H1 (cell line): Measurements from ENCODE around the gene GGA1. TPM values are rescaled to one million over a fixed set of nuclear protein-coding genes. Genes with fewer than 3 reads are reported as not detected.

ENCODE experiments used
- CTCF ChIA-PET: fragments of 300-600 bp; sonication (Branson Sonifier 250); formaldehyde crosslinking; loops from one replicate; lab custom pipeline; 2021; ENCODE audit not compliant: partially characterized antibody; lab: Charles Lee
- POLR2A ChIA-PET: fragments of 300-600 bp; sonication (Branson Sonifier 250); formaldehyde crosslinking; loops from one replicate; lab custom pipeline; 2021; ENCODE audit warnings: inconsistent platforms; ENCODE audit not compliant: partially characterized antibody; lab: Charles Lee
- DNase-seq, 2 experiments: peaks; one replicate each; pipeline versions ENCODE4 v3.0.0 to v3.0.0-alpha.2; 2010 to 2022; ENCODE audit warnings: low spot score in 2 of 2, low read depth in 1 of 2, mixed read lengths in 1 of 2
- FAIRE-seq: peaks from 2 replicates; lab custom pipeline; 2011; peaks lifted over from hg19 to GRCh38; lab: Jason Lieb, UNC
- H2AFZ ChIP-seq: 2 replicates; pipeline ENCODE4 v1.8.1; 2012; ENCODE audit warnings: low read length, inconsistent platforms
- H2AK5ac ChIP-seq: 2 replicates; pipeline ENCODE4 v1.6.1; 2013; ENCODE audit warnings: low read depth, low read length
- H2BK120ac ChIP-seq: replicated peaks from 2 replicates; pipeline ENCODE3; 2013; ENCODE audit warnings: low read depth, low read length, inconsistent platforms
- H2BK12ac ChIP-seq: 2 replicates; pipeline ENCODE4 v1.6.1; 2013; ENCODE audit warnings: low read depth, low read length
- H2BK15ac ChIP-seq: 2 replicates; pipeline ENCODE4 v1.6.1; 2013; ENCODE audit warnings: low read length
- H2BK20ac ChIP-seq: 2 replicates; pipeline ENCODE4 v1.6.1; 2013; ENCODE audit warnings: low read length
- H2BK5ac ChIP-seq: 2 replicates; pipeline ENCODE4 v1.6.1; 2013; ENCODE audit warnings: low read depth, low read length
- H3K14ac ChIP-seq: 2 replicates; pipeline ENCODE4 v1.6.1; 2013; ENCODE audit warnings: inconsistent platforms; ENCODE audit not compliant: insufficient read length
- H3K18ac ChIP-seq: 2 replicates; pipeline ENCODE4 v1.6.1; 2013; ENCODE audit warnings: low read length; ENCODE audit errors: extremely low read depth
- H3K23ac ChIP-seq: 2 replicates; pipeline ENCODE4 v1.6.1; 2013; ENCODE audit warnings: inconsistent platforms; ENCODE audit not compliant: insufficient read length
- H3K23me2 ChIP-seq: 2 replicates; pipeline ENCODE4 v1.6.1; 2013; ENCODE audit warnings: low read depth, low read length
- H3K27ac ChIP-seq: 2 replicates; pipeline ENCODE4 v1.6.1; 2011; ENCODE audit warnings: low read depth, low read length, inconsistent platforms
- H3K27me3 ChIP-seq, 4 experiments: replicated peaks in 1 of 4; 1 replicate in 1 of 4; 2 replicates in 3 of 4; pipeline versions ENCODE4 v1.6.1 to v1.8.1; 2011 to 2013; ENCODE audit warnings: low read length in 3 of 4, mild to moderate bottlenecking in 3 of 4, inconsistent platforms in 2 of 4, mixed read lengths in 2 of 4, moderate library complexity in 1 of 4; ENCODE audit not compliant: control insufficient read depth in 3 of 4, insufficient read depth in 3 of 4; ENCODE audit errors: extremely low read depth in 1 of 4
- H3K36me3 ChIP-seq, 4 experiments: 2 replicates each; pipeline versions ENCODE4 v1.6.1 to v1.8.1; 2011 to 2013; ENCODE audit warnings: mild to moderate bottlenecking in 4 of 4, low read length in 3 of 4, moderate library complexity in 2 of 4, control low read depth in 1 of 4, inconsistent platforms in 1 of 4; ENCODE audit not compliant: insufficient read depth in 4 of 4, control insufficient read depth in 2 of 4
- H3K4ac ChIP-seq: replicated peaks from 2 replicates; pipeline ENCODE3; 2013; ENCODE audit warnings: low read length, low read depth, mixed read lengths, inconsistent platforms; ENCODE audit not compliant: insufficient read length
- H3K4me1 ChIP-seq, 4 experiments: replicated peaks in 1 of 4; 1 replicate in 1 of 4; 2 replicates in 3 of 4; pipeline versions ENCODE4 v1.6.1 to v1.8.1; 2011 to 2013; ENCODE audit warnings: low read length in 3 of 4, inconsistent platforms in 2 of 4, mixed read lengths in 1 of 4; ENCODE audit not compliant: insufficient read depth in 4 of 4, control insufficient read depth in 3 of 4
- H3K4me2 ChIP-seq, 2 experiments: 2 replicates each; pipeline versions ENCODE4 v1.6.1 to v1.8.1; 2011 to 2013; ENCODE audit warnings: low read depth in 2 of 2, low read length in 2 of 2, control low read depth in 1 of 2, inconsistent platforms in 1 of 2, mild to moderate bottlenecking in 1 of 2; ENCODE audit not compliant: insufficient read depth in 1 of 2
- H3K4me3 ChIP-seq, 4 experiments: fragments of 200-600, 300-600 bp in 1 of 4; sonication (generic), shearing (Covaris generic), sonication (Bioruptor Twin) in 1 of 4; 2 replicates each; pipeline versions ENCODE4 v1.5.1 to v1.8.1; 2011 to 2016; ENCODE audit warnings: low read length in 4 of 4, low read depth in 3 of 4, control low read depth in 2 of 4, inconsistent platforms in 2 of 4, mild to moderate bottlenecking in 2 of 4, mixed read lengths in 1 of 4, moderate library complexity in 1 of 4; ENCODE audit not compliant: insufficient read depth in 2 of 4; ENCODE audit errors: extremely low read depth in 1 of 4
- H3K56ac ChIP-seq: replicated peaks from 2 replicates; pipeline ENCODE3; 2013; ENCODE audit warnings: low read depth, mild to moderate bottlenecking, mixed read lengths, low read length, inconsistent platforms; ENCODE audit not compliant: insufficient read length
- H3K79me1 ChIP-seq: 2 replicates; pipeline ENCODE4 v1.6.1; 2013; ENCODE audit warnings: low read depth, low read length, control low read depth
- H3K79me2 ChIP-seq, 2 experiments: 2 replicates each; pipeline versions ENCODE4 v1.6.1 to v1.8.1; 2012 to 2013; ENCODE audit warnings: low read length in 2 of 2, mild to moderate bottlenecking in 2 of 2, inconsistent platforms in 1 of 2; ENCODE audit not compliant: insufficient read depth in 2 of 2, control insufficient read depth in 1 of 2
- H3K9ac ChIP-seq, 4 experiments: replicated peaks in 1 of 4; 1 replicate in 1 of 4; 2 replicates in 3 of 4; pipeline versions ENCODE4 v1.6.1 to v1.8.1; 2011 to 2013; ENCODE audit warnings: low read depth in 3 of 4, low read length in 3 of 4, control low read depth in 2 of 4, mild to moderate bottlenecking in 2 of 4, moderate library complexity in 2 of 4, inconsistent platforms in 1 of 4; ENCODE audit errors: extremely low read depth in 1 of 4
- H3K9me3 ChIP-seq, 2 experiments: 2 replicates each; pipeline versions ENCODE4 v1.6.1 to v1.8.1; 2012 to 2013; ENCODE audit warnings: mild to moderate bottlenecking in 2 of 2, moderate library complexity in 2 of 2, control low read depth in 1 of 2, inconsistent platforms in 1 of 2, low read depth in 1 of 2, low read length in 1 of 2, mixed read lengths in 1 of 2; ENCODE audit not compliant: insufficient read depth in 2 of 2
- H4K20me1 ChIP-seq, 2 experiments: replicated peaks in 1 of 2; 2 replicates each; pipeline versions ENCODE3 to v1.8.1; 2011 to 2013; ENCODE audit warnings: inconsistent platforms in 2 of 2, low read length in 2 of 2, mild to moderate bottlenecking in 1 of 2; ENCODE audit not compliant: insufficient read depth in 2 of 2, control insufficient read depth in 1 of 2
- H4K5ac ChIP-seq: 2 replicates; pipeline ENCODE4 v1.6.1; 2013; ENCODE audit warnings: low read length, low read depth, mixed read lengths, inconsistent platforms; ENCODE audit not compliant: insufficient read length
- H4K8ac ChIP-seq: 2 replicates; pipeline ENCODE4 v1.8.0; 2013; ENCODE audit warnings: mild to moderate bottlenecking, moderate library complexity, low read length, inconsistent platforms; ENCODE audit not compliant: insufficient read depth; ENCODE audit errors: extremely low read depth
- H4K91ac ChIP-seq: replicated peaks from 2 replicates; pipeline ENCODE3; 2013; ENCODE audit warnings: low read length, mixed read lengths, inconsistent platforms; ENCODE audit not compliant: insufficient read length
- BCL11A ChIP-seq, 2 experiments: IDR thresholded peaks; one replicate each; pipeline ENCODE4 v1.6.1; 2011; ENCODE audit warnings: low read depth in 2 of 2, low read length in 2 of 2, mild to moderate bottlenecking in 2 of 2
- CEBPB ChIP-seq: IDR thresholded peaks from 2 replicates; pipeline ENCODE4 v1.6.1; 2012; ENCODE audit warnings: low read depth, low read length
- CHD1 ChIP-seq: IDR thresholded peaks from 2 replicates; pipeline ENCODE4 v1.6.1; 2012; ENCODE audit warnings: low read depth, low read length, improper control_type of control experiment
- HDAC2 ChIP-seq, 2 experiments: fragments of 300-600 bp in 1 of 2; sonication (generic) in 1 of 2; IDR thresholded peaks; 2 replicates each; pipeline ENCODE4 v1.6.1; 2011 to 2012; ENCODE audit warnings: low read depth in 2 of 2, low read length in 2 of 2, mild to moderate bottlenecking in 2 of 2, moderate library complexity in 2 of 2, borderline replicate concordance in 1 of 2, inconsistent platforms in 1 of 2
- KDM4A ChIP-seq: IDR thresholded peaks from one replicate; pipeline ENCODE4 v1.7.1; 2012; ENCODE audit warnings: low read depth, mild to moderate bottlenecking, moderate library complexity, low read length, inconsistent platforms; ENCODE audit not compliant: severe bottlenecking
- RAD21 ChIP-seq, 2 experiments: IDR thresholded peaks in 1 of 2; conservative IDR thresholded peaks in 1 of 2; 2 replicates each; pipeline ENCODE4 v1.6.1; 2011; ENCODE audit warnings: low read depth in 2 of 2, low read length in 2 of 2, improper control_type of control experiment in 1 of 2, inconsistent platforms in 1 of 2, mild to moderate bottlenecking in 1 of 2, moderate library complexity in 1 of 2
- SIX5 ChIP-seq: IDR thresholded peaks from 2 replicates; pipeline ENCODE4 v1.6.1; 2011; ENCODE audit warnings: mild to moderate bottlenecking, low read depth, low read length
- SP1 ChIP-seq: IDR thresholded peaks from 2 replicates; pipeline ENCODE4 v1.6.1; 2011; ENCODE audit warnings: low read depth, low read length
- SP2 ChIP-seq: IDR thresholded peaks from 2 replicates; pipeline ENCODE4 v1.6.1; 2012; ENCODE audit warnings: mild to moderate bottlenecking, low read length, inconsistent platforms
- SP4 ChIP-seq: IDR thresholded peaks from 2 replicates; pipeline ENCODE4 v1.6.1; 2012; ENCODE audit warnings: low read length, inconsistent platforms
- SRF ChIP-seq: IDR thresholded peaks from 2 replicates; pipeline ENCODE4 v1.6.1; 2011; ENCODE audit warnings: mild to moderate bottlenecking, low read depth, low read length, moderate library complexity
- TBP ChIP-seq: IDR thresholded peaks from 2 replicates; pipeline ENCODE4 v1.6.1; 2011; ENCODE audit warnings: low read depth, low read length, improper control_type of control experiment
- YY1 ChIP-seq: IDR thresholded peaks from 2 replicates; pipeline ENCODE4 v1.6.1; 2011; ENCODE audit warnings: low read depth, mild to moderate bottlenecking, low read length
- WGBS, 2 experiments: shearing (Covaris generic) in 1 of 2; methylation state at CpG; one replicate each; pipeline versions ENCODE4 v1.1.6 to v1.1.7; 2013 to 2015; ENCODE audit warnings: low lambda C conversion rate in 2 of 2, mixed read lengths in 2 of 2, inconsistent platforms in 1 of 2, low coverage in 1 of 2, missing lambda C conversion rate in 1 of 2; ENCODE audit not compliant: insufficient replicate concordance in 2 of 2, insufficient coverage in 1 of 2, insufficient read length in 1 of 2; ENCODE audit errors: extremely low coverage in 1 of 2, missing lambda C conversion rate in 1 of 2; 5-methylcytosine and 5-hydroxymethylcytosine counted together
- polyA plus RNA-seq, 7 experiments: library from polyadenylated mRNA; depleted of rRNA in 3 of 7; stranded (reverse) in 5 of 7; unstranded in 2 of 7; fragments of >200 nt in 5 of 7; fragments of 200-250 nt in 2 of 7; gene quantifications; 1 replicate in 5 of 7; 2 replicates in 1 of 7; 4 replicates in 1 of 7; pipeline versions ENCODE4 v1.2.1 to v1.2.3, GENCODE V29; 2011 to 2013; ENCODE audit warnings: missing spikeins in 2 of 7, mixed read lengths in 2 of 7
- total RNA-seq: library from RNA; stranded (reverse); fragmentation: NEBNext Ultra II Directional; extraction: Animal tissue kit (Norgen Biotek cat#: 25700); gene quantifications from 2 replicates; pipeline ENCODE4 v1.2.1, GENCODE V29; 2021
- TF ChIP-seq, protein P1 (sequence below): IDR thresholded peaks from 2 replicates; pipeline ENCODE4 v1.6.1; 2012; ENCODE audit warnings: inconsistent platforms

The GGA1 gene
- total and polyA plus RNA-seq, 2 of the 8 experiments (the other 6 are each of a cell fraction or from before 2014, with no cell fraction given): 49.3 to 57.2 TPM

DNA sequence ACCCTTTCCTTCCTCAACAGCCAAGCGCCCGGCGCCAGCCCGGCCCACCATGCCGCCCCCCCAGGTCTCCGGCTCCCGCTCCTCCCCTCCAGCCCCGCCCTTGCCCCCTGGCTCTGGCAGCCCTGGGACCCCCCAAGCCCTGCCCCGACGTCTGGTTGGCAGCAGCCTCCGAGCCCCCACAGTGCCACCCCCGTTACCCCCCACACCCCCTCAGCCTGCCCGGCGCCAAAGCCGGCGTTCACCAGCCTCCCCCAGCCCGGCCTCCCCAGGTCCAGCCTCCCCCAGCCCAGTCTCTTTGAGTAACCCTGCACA lies 46.6 kb downstream of the GGA1 start:
- ChIA-PET CTCF (interaction anchor here (0.7 to 5.1 kb wide), 3 partner anchors 11 to 881 kb away, joined by 3 to 40 read pairs (median 3); no protein-coding TSS in a partner anchor), POLR2A (interaction anchor here (1.8 to 2.0 kb wide), 3 partner anchors 10 to 46 kb away, joined by 4 to 9 read pairs (median 8); no protein-coding TSS in a partner anchor)
- no peak overlapping the region for H3K23ac ChIP-seq
- DNase-seq (no peak), FAIRE-seq (no peak)
- no peak overlapping the region for H3K9ac ChIP-seq
- H3K9me3 ChIP-seq: no peaks in the 10 kb centered on the region
- H2AK5ac ChIP-seq: no peak overlapping the region
- 100% methylated on average over 4 of the region's 17 CpGs; no CpG with 5 or more reads in 1 of the 2 experiments for WGBS, 2 experiments
- no peak for TF ChIP-seq CEBPB
- TF ChIP-seq SP2: no peak
- no peak for TF ChIP-seq RAD21 (IDR thresholded peaks at IDR 0.05 in 1 of 2, conservative IDR thresholded peaks at IDR 0.05 in 1 of 2; ENCODE audit: low read depth in 2 of 2, low read length in 2 of 2)
- TF ChIP-seq CHD1: no peak
- no peak for TF ChIP-seq SP1
- TF ChIP-seq HDAC2 (IDR thresholded peaks at IDR 0.05; ENCODE audit: borderline replicate concordance in 1 of 2, low read depth in 2 of 2, low read length in 2 of 2): no peak
- TF ChIP-seq SRF: no peak
- no peak for TF ChIP-seq TBP
- TF ChIP-seq, protein P1, sequence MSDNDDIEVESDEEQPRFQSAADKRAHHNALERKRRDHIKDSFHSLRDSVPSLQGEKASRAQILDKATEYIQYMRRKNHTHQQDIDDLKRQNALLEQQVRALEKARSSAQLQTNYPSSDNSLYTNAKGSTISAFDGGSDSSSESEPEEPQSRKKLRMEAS: no peak
- TF ChIP-seq SIX5: no peak
- TF ChIP-seq SP4: no peak
- TF ChIP-seq YY1: no peak
- no peak for TF ChIP-seq BCL11A (IDR thresholded peaks at IDR 0.05; ENCODE audit: low read depth in 2 of 2, low read length in 2 of 2)
- no peak for TF ChIP-seq KDM4A
- peaks cover 0 to 17% (median 6%) of the 10 kb centered on the region in 4 experiments; a peak in 5 of 7 replicates for H3K4me1 ChIP-seq
- H3K27ac ChIP-seq: no peak overlapping the region
- H4K20me1 ChIP-seq: peaks cover 4 to 9% of the 10 kb centered on the region in 2 experiments
- no peak overlapping the region for H4K5ac ChIP-seq
- H4K91ac ChIP-seq: no peak overlapping the region
- H3K4ac ChIP-seq: no peak overlapping the region
- H3K23me2 ChIP-seq: peaks cover 11% of the 10 kb centered on the region
- H4K8ac ChIP-seq: no peak overlapping the region
- H3K4me2 ChIP-seq: no peak overlapping the region
- H2AFZ ChIP-seq: no peak overlapping the region
- H3K18ac ChIP-seq: no peak overlapping the region
- peaks cover 0 to 21% (median 12%) of the 10 kb centered on the region in 4 experiments; a peak in 6 of 8 replicates for H3K36me3 ChIP-seq
- H2BK120ac ChIP-seq: no peak overlapping the region
- no peak overlapping the region for H2BK12ac ChIP-seq
- no peaks in the 10 kb centered on the region for H3K27me3 ChIP-seq
- no peak overlapping the region for H3K4me3 ChIP-seq
- H2BK5ac ChIP-seq: no peak overlapping the region
- H2BK15ac ChIP-seq: no peak overlapping the region
- H3K79me2 ChIP-seq: peaks cover 10 to 12% of the 10 kb centered on the region in 2 experiments; a peak in 3 of 4 replicates
- H2BK20ac ChIP-seq: no peak overlapping the region
- peaks cover 8% of the 10 kb centered on the region for H3K79me1 ChIP-seq
- H3K56ac ChIP-seq: no peak overlapping the region
- H3K14ac ChIP-seq: no peak overlapping the region
